SK-N-SH treated with all-trans-retinoic acid at 6 μM for 48 hours (cell line): ENCODE measurements around the gene ELK1.

Experiments used
- ATAC-seq: fragments of 200-7000 bp; cut with Tn5 transposase; 3 replicates; pipeline ENCODE4 v1.9.1; 2020; ENCODE audit warnings: mild to moderate bottlenecking, moderate library complexity
- ARNTL ChIP-seq: fragments of 450-650 bp; formaldehyde crosslinking; IDR thresholded peaks from 2 replicates; pipeline ENCODE4 v1.5.0; 2020; ENCODE audit warnings: low read depth, mild to moderate bottlenecking, moderate library complexity, borderline replicate concordance
- BACH2 ChIP-seq: fragments of 250-450 bp; sonication (Bioruptor Pico); IDR thresholded peaks from 2 replicates; pipeline ENCODE4 v1.9.0; 2021; ENCODE audit warnings: mild to moderate bottlenecking, borderline replicate concordance
- ESRRG ChIP-seq: fragments of 250-450 bp; sonication (Bioruptor Pico); IDR thresholded peaks from 2 replicates; pipeline ENCODE4 v1.6.1; 2021; ENCODE audit warnings: mild to moderate bottlenecking
- GLIS3 ChIP-seq: fragments of 250-450 bp; sonication (Bioruptor Pico); IDR thresholded peaks from 2 replicates; pipeline ENCODE4 v1.5.0; 2020; ENCODE audit warnings: mild to moderate bottlenecking, moderate library complexity
- ISL1 ChIP-seq: fragments of 250-450 bp; sonication (Bioruptor Pico); IDR thresholded peaks from 2 replicates; pipeline ENCODE4 v2.1.2; 2022; ENCODE audit warnings: mild to moderate bottlenecking, moderate library complexity
- OSR1 ChIP-seq: fragments of 250-450 bp; sonication (Bioruptor Pico); IDR thresholded peaks from 2 replicates; pipeline ENCODE4 v1.8.0; 2022; ENCODE audit warnings: moderate library complexity, mild to moderate bottlenecking, inconsistent platforms
- PPARA ChIP-seq: fragments of 250-450 bp; sonication (Bioruptor Pico); IDR thresholded peaks from 2 replicates; pipeline ENCODE4 v1.5.0; 2020; ENCODE audit warnings: mild to moderate bottlenecking, borderline replicate concordance
- RARB ChIP-seq: fragments of 250-450 bp; sonication (Bioruptor Pico); IDR thresholded peaks from 2 replicates; pipeline ENCODE4 v1.8.0; 2021; ENCODE audit warnings: mild to moderate bottlenecking, moderate library complexity
- SNAI2 ChIP-seq: fragments of 250-450 bp; sonication (Bioruptor Pico); IDR thresholded peaks from 2 replicates; pipeline ENCODE4 v1.5.0; 2020; ENCODE audit warnings: mild to moderate bottlenecking, moderate library complexity
- TCF4 ChIP-seq: fragments of 250-450 bp; sonication (Bioruptor Pico); IDR thresholded peaks from 2 replicates; pipeline ENCODE4 v1.8.0; 2021; ENCODE audit warnings: mild to moderate bottlenecking, moderate library complexity, borderline replicate concordance
- TOX ChIP-seq: fragments of 250-450 bp; sonication (Bioruptor Pico); IDR thresholded peaks from 2 replicates; pipeline ENCODE4 v1.8.0; 2021; ENCODE audit warnings: mild to moderate bottlenecking, moderate library complexity, borderline replicate concordance
- ZC3H10 ChIP-seq: fragments of 250-450 bp; sonication (Bioruptor Pico); IDR thresholded peaks from 2 replicates; pipeline ENCODE4 v1.5.1; 2021; ENCODE audit warnings: mild to moderate bottlenecking, moderate library complexity
- ZFP3 ChIP-seq: fragments of 250-450 bp; sonication (Bioruptor Pico); IDR thresholded peaks from 2 replicates; pipeline ENCODE4 v1.5.0; 2020; ENCODE audit warnings: mild to moderate bottlenecking, moderate library complexity
- ZFP30 ChIP-seq: fragments of 450-650 bp; formaldehyde crosslinking; IDR thresholded peaks from 2 replicates; pipeline ENCODE4 v1.5.0; 2022; ENCODE audit warnings: mild to moderate bottlenecking, moderate library complexity
- ZNF565 ChIP-seq: fragments of 450-650 bp; formaldehyde crosslinking; conservative IDR thresholded peaks from 2 replicates; pipeline ENCODE4 v1.5.0; 2020; ENCODE audit warnings: low read depth, mild to moderate bottlenecking, moderate library complexity
- ZNF8 ChIP-seq: fragments of 450-650 bp; formaldehyde crosslinking; IDR thresholded peaks from 2 replicates; pipeline ENCODE4 v1.5.0; 2020; ENCODE audit warnings: mild to moderate bottlenecking, moderate library complexity
- TF ChIP-seq, protein P1 (sequence below): fragments of 250-450 bp; sonication (Bioruptor Pico); IDR thresholded peaks from 2 replicates; pipeline ENCODE4 v1.5.0; 2020; ENCODE audit warnings: mild to moderate bottlenecking, moderate library complexity
- TF ChIP-seq, protein P2 (sequence below): fragments of 250-450 bp; sonication (Bioruptor Pico); IDR thresholded peaks from 2 replicates; pipeline ENCODE4 v1.5.1; 2021; ENCODE audit warnings: mild to moderate bottlenecking, moderate library complexity
- TF ChIP-seq, protein P3 (sequence below): fragments of 250-450 bp; sonication (Bioruptor Pico); IDR thresholded peaks from 2 replicates; pipeline ENCODE4 v1.5.1; 2020; ENCODE audit warnings: low read depth, mild to moderate bottlenecking, moderate library complexity
- TF ChIP-seq, protein P4 (sequence below): fragments of 250-450 bp; sonication (Bioruptor Pico); IDR thresholded peaks from 2 replicates; pipeline ENCODE4 v1.8.0; 2020; ENCODE audit warnings: mild to moderate bottlenecking, moderate library complexity, borderline replicate concordance
- TF ChIP-seq, protein P5 (sequence below): fragments of 250-450 bp; sonication (Bioruptor Pico); IDR thresholded peaks from 2 replicates; pipeline ENCODE4 v1.8.0; 2021; ENCODE audit warnings: low read depth, mild to moderate bottlenecking, moderate library complexity, borderline replicate concordance

Gene ELK1

DNA sequence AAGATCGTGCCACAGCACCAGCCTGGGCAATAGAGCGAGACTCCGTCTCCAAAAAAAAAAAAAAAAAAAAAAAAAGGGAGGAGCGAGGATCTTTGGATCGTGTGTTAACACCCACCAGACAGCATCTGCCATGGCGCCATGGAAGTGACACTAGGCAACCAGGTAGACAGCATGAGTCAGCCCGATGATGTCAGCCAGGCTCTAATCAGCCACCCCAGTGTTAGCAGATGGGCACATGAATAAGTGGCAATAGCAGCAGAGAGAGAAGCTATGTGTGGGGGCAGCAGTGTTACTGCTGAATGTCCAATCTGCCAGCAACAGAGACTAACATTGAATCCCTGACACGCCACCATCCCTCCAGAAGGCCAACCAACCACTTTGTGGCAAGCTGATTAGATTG, 37.3 kb downstream of the ELK1 start:
- TF ChIP-seq OSR1 (CRISPR knock-in tag) (no peak), ZFP30 (CRISPR knock-in tag) (no peak), ZNF8 (CRISPR knock-in tag) (no peak), GLIS3 (CRISPR knock-in tag) (no peak), ESRRG (CRISPR knock-in tag) (no peak), SNAI2 (CRISPR knock-in tag) (no peak)
- TF ChIP-seq, protein P1, sequence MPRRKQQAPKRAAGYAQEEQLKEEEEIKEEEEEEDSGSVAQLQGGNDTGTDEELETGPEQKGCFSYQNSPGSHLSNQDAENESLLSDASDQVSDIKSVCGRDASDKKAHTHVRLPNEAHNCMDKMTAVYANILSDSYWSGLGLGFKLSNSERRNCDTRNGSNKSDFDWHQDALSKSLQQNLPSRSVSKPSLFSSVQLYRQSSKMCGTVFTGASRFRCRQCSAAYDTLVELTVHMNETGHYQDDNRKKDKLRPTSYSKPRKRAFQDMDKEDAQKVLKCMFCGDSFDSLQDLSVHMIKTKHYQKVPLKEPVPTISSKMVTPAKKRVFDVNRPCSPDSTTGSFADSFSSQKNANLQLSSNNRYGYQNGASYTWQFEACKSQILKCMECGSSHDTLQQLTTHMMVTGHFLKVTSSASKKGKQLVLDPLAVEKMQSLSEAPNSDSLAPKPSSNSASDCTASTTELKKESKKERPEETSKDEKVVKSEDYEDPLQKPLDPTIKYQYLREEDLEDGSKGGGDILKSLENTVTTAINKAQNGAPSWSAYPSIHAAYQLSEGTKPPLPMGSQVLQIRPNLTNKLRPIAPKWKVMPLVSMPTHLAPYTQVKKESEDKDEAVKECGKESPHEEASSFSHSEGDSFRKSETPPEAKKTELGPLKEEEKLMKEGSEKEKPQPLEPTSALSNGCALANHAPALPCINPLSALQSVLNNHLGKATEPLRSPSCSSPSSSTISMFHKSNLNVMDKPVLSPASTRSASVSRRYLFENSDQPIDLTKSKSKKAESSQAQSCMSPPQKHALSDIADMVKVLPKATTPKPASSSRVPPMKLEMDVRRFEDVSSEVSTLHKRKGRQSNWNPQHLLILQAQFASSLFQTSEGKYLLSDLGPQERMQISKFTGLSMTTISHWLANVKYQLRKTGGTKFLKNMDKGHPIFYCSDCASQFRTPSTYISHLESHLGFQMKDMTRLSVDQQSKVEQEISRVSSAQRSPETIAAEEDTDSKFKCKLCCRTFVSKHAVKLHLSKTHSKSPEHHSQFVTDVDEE = no peak
- no peak for ATAC-seq

DNA sequence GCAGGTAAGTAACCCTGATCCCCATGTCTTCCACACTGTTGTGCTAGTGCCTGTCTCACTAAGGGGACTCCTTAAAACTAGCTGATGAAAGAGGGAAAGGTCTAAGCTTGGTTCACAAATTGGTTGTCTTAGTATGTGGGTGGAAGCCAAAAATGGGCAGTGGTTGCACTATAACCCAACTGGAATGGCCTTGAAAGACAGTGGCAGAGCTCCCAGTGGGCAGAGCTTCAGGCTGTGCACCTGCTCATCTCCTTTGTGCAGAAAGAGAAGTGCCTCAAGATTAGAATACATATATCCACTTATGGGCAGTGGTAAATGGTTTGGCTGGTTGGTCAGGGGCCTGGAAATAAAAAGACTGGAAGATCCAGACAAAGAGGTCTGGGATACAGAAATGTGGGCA, 37.9 kb downstream of the ELK1 start:
- TF ChIP-seq, protein P2, sequence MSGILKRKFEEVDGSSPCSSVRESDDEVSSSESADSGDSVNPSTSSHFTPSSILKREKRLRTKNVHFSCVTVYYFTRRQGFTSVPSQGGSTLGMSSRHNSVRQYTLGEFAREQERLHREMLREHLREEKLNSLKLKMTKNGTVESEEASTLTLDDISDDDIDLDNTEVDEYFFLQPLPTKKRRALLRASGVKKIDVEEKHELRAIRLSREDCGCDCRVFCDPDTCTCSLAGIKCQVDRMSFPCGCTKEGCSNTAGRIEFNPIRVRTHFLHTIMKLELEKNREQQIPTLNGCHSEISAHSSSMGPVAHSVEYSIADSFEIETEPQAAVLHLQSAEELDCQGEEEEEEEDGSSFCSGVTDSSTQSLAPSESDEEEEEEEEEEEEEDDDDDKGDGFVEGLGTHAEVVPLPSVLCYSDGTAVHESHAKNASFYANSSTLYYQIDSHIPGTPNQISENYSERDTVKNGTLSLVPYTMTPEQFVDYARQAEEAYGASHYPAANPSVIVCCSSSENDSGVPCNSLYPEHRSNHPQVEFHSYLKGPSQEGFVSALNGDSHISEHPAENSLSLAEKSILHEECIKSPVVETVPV (CRISPR knock-in tag) = no peak
- TF ChIP-seq, protein P1 = no peak
- TF ChIP-seq, protein P3, sequence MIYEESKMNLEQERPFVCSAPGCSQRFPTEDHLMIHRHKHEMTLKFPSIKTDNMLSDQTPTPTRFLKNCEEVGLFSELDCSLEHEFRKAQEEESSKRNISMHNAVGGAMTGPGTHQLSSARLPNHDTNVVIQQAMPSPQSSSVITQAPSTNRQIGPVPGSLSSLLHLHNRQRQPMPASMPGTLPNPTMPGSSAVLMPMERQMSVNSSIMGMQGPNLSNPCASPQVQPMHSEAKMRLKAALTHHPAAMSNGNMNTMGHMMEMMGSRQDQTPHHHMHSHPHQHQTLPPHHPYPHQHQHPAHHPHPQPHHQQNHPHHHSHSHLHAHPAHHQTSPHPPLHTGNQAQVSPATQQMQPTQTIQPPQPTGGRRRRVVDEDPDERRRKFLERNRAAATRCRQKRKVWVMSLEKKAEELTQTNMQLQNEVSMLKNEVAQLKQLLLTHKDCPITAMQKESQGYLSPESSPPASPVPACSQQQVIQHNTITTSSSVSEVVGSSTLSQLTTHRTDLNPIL (CRISPR knock-in tag) = no peak
- no peak for TF ChIP-seq ZC3H10
- no peak for TF ChIP-seq ZFP3 (CRISPR knock-in tag)
- TF ChIP-seq, protein P4, sequence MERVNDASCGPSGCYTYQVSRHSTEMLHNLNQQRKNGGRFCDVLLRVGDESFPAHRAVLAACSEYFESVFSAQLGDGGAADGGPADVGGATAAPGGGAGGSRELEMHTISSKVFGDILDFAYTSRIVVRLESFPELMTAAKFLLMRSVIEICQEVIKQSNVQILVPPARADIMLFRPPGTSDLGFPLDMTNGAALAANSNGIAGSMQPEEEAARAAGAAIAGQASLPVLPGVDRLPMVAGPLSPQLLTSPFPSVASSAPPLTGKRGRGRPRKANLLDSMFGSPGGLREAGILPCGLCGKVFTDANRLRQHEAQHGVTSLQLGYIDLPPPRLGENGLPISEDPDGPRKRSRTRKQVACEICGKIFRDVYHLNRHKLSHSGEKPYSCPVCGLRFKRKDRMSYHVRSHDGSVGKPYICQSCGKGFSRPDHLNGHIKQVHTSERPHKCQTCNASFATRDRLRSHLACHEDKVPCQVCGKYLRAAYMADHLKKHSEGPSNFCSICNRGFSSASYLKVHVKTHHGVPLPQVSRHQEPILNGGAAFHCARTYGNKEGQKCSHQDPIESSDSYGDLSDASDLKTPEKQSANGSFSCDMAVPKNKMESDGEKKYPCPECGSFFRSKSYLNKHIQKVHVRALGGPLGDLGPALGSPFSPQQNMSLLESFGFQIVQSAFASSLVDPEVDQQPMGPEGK (CRISPR knock-in tag) = no peak
- no peak for TF ChIP-seq ISL1 (CRISPR knock-in tag)
- no peak for TF ChIP-seq ESRRG (CRISPR knock-in tag)
- TF ChIP-seq TCF4 (CRISPR knock-in tag) = no peak
- TF ChIP-seq, protein P5, sequence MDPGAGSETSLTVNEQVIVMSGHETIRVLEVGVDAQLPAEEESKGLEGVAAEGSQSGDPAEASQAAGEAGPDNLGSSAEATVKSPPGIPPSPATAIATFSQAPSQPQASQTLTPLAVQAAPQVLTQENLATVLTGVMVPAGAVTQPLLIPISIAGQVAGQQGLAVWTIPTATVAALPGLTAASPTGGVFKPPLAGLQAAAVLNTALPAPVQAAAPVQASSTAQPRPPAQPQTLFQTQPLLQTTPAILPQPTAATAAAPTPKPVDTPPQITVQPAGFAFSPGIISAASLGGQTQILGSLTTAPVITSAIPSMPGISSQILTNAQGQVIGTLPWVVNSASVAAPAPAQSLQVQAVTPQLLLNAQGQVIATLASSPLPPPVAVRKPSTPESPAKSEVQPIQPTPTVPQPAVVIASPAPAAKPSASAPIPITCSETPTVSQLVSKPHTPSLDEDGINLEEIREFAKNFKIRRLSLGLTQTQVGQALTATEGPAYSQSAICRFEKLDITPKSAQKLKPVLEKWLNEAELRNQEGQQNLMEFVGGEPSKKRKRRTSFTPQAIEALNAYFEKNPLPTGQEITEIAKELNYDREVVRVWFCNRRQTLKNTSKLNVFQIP (CRISPR knock-in tag) = no peak
- TF ChIP-seq RARB (CRISPR knock-in tag) = no peak
- TF ChIP-seq ARNTL (CRISPR knock-in tag) = no peak
- no peak for TF ChIP-seq ZNF565 (CRISPR knock-in tag)
- TF ChIP-seq ZFP30 (CRISPR knock-in tag) = no peak
- TF ChIP-seq PPARA (CRISPR knock-in tag) = no peak
- TF ChIP-seq TOX (CRISPR knock-in tag) = no peak
- no peak for TF ChIP-seq OSR1 (CRISPR knock-in tag)
- TF ChIP-seq BACH2 (CRISPR knock-in tag) = no peak
- TF ChIP-seq GLIS3 (CRISPR knock-in tag) = no peak
- TF ChIP-seq SNAI2 (CRISPR knock-in tag) = no peak

More for the DNA sequence above, 37.9 kb downstream of the ELK1 start:
- no peak for ATAC-seq
